Prostate gland (tissue), 2 donors: ENCODE measurements around the gene CILP2. TPM values are rescaled to one million over a fixed set of nuclear protein-coding genes. Genes with fewer than 3 reads are reported as not detected.

Experiments used
- DNase-seq: peaks from one replicate; pipeline ENCODE4 v3.0.0-alpha.2; 2019; ENCODE audit warnings: low spot score
- H3K27ac ChIP-seq, 2 donors: fragments of 200-600 bp; sonication (generic); 2 replicates each; pipeline ENCODE4 v1.5.1; 2017 to 2019
- H3K27me3 ChIP-seq: fragments of 200-600 bp; sonication (generic); replicated peaks from 2 replicates; pipeline ENCODE4 v1.5.1; 2019; ENCODE audit not compliant: insufficient read depth
- H3K36me3 ChIP-seq, 2 donors: fragments of 200-600 bp; sonication (generic); 1 replicate in 1 of 2; 2 replicates in 1 of 2; pipeline versions ENCODE4 v1.5.1 to v1.8.1; 2017 to 2019
- H3K4me1 ChIP-seq: fragments of 200-600 bp; sonication (generic); replicated peaks from 2 replicates; pipeline ENCODE4 v1.5.1; 2019
- H3K4me3 ChIP-seq, 2 donors: fragments of 200-600 bp; sonication (generic); 2 replicates each; pipeline ENCODE4 v1.5.1; 2017 to 2019
- H3K9me3 ChIP-seq: fragments of 200-600 bp; sonication (generic); 2 replicates; pipeline ENCODE4 v1.5.1; 2017
- CTCF ChIP-seq, 4 experiments: fragments of 200-600 bp in 2 of 4; fragments of 450-650 bp in 2 of 4; sonication (generic) in 2 of 4; IDR thresholded peaks; 1 replicate in 3 of 4; 2 replicates in 1 of 4; pipeline ENCODE4 v1.5.1; 2016 to 2019; ENCODE audit warnings: antibody characterized with exemption in 4 of 4, mild to moderate bottlenecking in 2 of 4, moderate library complexity in 2 of 4
- POLR2A ChIP-seq: fragments of 450-650 bp; IDR thresholded peaks from one replicate; pipeline ENCODE4 v1.6.1; 2016; ENCODE audit warnings: antibody characterized with exemption, mild to moderate bottlenecking
- POLR2AphosphoS5 ChIP-seq: sonication (generic); formaldehyde crosslinking; IDR thresholded peaks from one replicate; pipeline ENCODE4 v1.6.1; 2017; ENCODE audit warnings: antibody characterized with exemption
- WGBS: methylation state at CpG from one replicate; pipeline ENCODE4 v1.1.5; 2018; 5-methylcytosine and 5-hydroxymethylcytosine counted together
- intact Hi-C: fragments of 100-400 bp; cut with DNase I; formaldehyde crosslinking; loops from one replicate; pipeline ENCODE4 v1.14.2; 2022
- total RNA-seq, 2 donors: library from RNA; depleted of rRNA; stranded (reverse); fragments of >200 nt; gene quantifications; one replicate each; pipeline ENCODE4 v1.1.0, GENCODE V29; 2016

CILP2 gene
- total RNA-seq, 2 donors from 2014 or later = 0.68 to 3.7 TPM

GRCh38 chr19:19507354-19507753 lies 30.7 kb upstream of the CILP2 start:
- no peak for DNase-seq
- H3K9me3 ChIP-seq = no peaks in the 10 kb centered on the region
- H3K36me3 ChIP-seq = peaks cover 0 to 6% of the 10 kb centered on the region in 2 donors
- TF ChIP-seq POLR2A = no peak
- TF ChIP-seq POLR2AphosphoS5 = no peak
- no peak for TF ChIP-seq CTCF (IDR thresholded peaks at IDR 0.05)
- H3K4me3 ChIP-seq = no peak overlapping the region
- no peak overlapping the region for H3K27ac ChIP-seq
- H3K27me3 ChIP-seq = no peaks in the 10 kb centered on the region
- H3K4me1 ChIP-seq = no peaks in the 10 kb centered on the region
- 88% methylated on average over 8 of the region's 8 CpGs for WGBS
- intact Hi-C loops = no loop called here

GRCh38 chr19:19508217-19508616 lies 29.8 kb upstream of the CILP2 start:
- no peak for DNase-seq
- TF ChIP-seq POLR2AphosphoS5 = no peak
- TF ChIP-seq POLR2A = no peak
- no peak for TF ChIP-seq CTCF (IDR thresholded peaks at IDR 0.05)
- peaks cover 0 to 6% of the 10 kb centered on the region in 2 donors for H3K36me3 ChIP-seq
- H3K4me3 ChIP-seq = no peak overlapping the region
- 68% methylated on average over 11 of the region's 11 CpGs for WGBS
- intact Hi-C loops = no loop called here
- H3K27ac ChIP-seq = no peak overlapping the region
- H3K4me1 ChIP-seq = no peaks in the 10 kb centered on the region
- H3K27me3 ChIP-seq = no peaks in the 10 kb centered on the region
- H3K9me3 ChIP-seq = no peaks in the 10 kb centered on the region

GRCh38 chr19:19510432-19510831 lies 27.6 kb upstream of the CILP2 start:
- Histone ChIP-seq H3K27me3 (no peaks in the 10 kb centered on the region), H3K9me3 (no peaks in the 10 kb centered on the region), H3K27ac (no peak overlapping the region), H3K4me3 (no peak overlapping the region), H3K36me3 (peaks cover 0 to 2% of the 10 kb centered on the region in 2 donors), H3K4me1 (no peaks in the 10 kb centered on the region)
- intact Hi-C loops = no loop called here
- WGBS = 16% methylated on average over 6 of the region's 6 CpGs
- TF ChIP-seq POLR2AphosphoS5 (no peak), POLR2A (no peak), CTCF (IDR thresholded peaks at IDR 0.05) (no peak)
- DNase-seq = no peak

- intact Hi-C loops = no loop called here
- H3K4me3 ChIP-seq = peak overlapping the region in 1 of 2 donors; percentile 7
- TF ChIP-seq POLR2AphosphoS5 (no peak), CTCF (IDR thresholded peaks at IDR 0.05) (no peak), POLR2A (no peak)
- H3K27ac ChIP-seq = no peak overlapping the region
- H3K4me1 ChIP-seq = no peaks in the 10 kb centered on the region
- no peaks in the 10 kb centered on the region for H3K9me3 ChIP-seq
- no peak for DNase-seq
- H3K36me3 ChIP-seq = no peaks in the 10 kb centered on the region
- WGBS = 85% methylated on average over 17 of the region's 17 CpGs
- no peaks in the 10 kb centered on the region for H3K27me3 ChIP-seq
These were observed 24.4 kb upstream of the CILP2 start for GRCh38 chr19:19513682-19514081.

- DNase-seq = no peak
- TF ChIP-seq POLR2AphosphoS5 (peak; percentile 54), CTCF (IDR thresholded peaks at IDR 0.05) (no peak)
- intact Hi-C loops = no loop called here
- Histone ChIP-seq H3K27ac (no peak overlapping the region), H3K9me3 (no peaks in the 10 kb centered on the region), H3K36me3 (no peaks in the 10 kb centered on the region), H3K27me3 (no peaks in the 10 kb centered on the region), H3K4me1 (no peaks in the 10 kb centered on the region), H3K4me3 (peak overlapping the region in 1 of 2 donors; percentile 7)
- 21% methylated on average over 46 of the region's 46 CpGs for WGBS
These were observed 23.8 kb upstream of the CILP2 start for GRCh38 chr19:19514215-19514657.
